ENCODE data around the gene TNIP1. TPM values are rescaled to one million over a fixed set of nuclear protein-coding genes. Genes with fewer than 3 reads are reported as not detected.

Gene TNIP1
- total and polyA plus RNA-seq, 8 donors, result 45.1 to 136 (median 104) TPM

GRCh38 chr5:151067632-151068432 is 13.0 kb downstream of the TNIP1 start:
- WGBS, 5 donors, result 66 to 86% (median 80%) methylated on average over 14 of the region's 14 CpGs
- peaks cover 65 to 100% (median 81%) of the 10 kb centered on the region in 4 donors for H3K4me1 ChIP-seq
- intact Hi-C loops (cut with DNase I; ENCODE audit: low total_unique reads), result no loop called here

GRCh38 chr5:151066920-151067319 is 13.9 kb downstream of the TNIP1 start:
- Histone ChIP-seq H3K27ac (no peak overlapping the region), H3K36me3 (peaks cover 21 to 65% (median 33%) of the 10 kb centered on the region in 4 donors), H3K4me1 (peaks cover 60 to 100% (median 77%) of the 10 kb centered on the region in 4 donors), H3K27me3 (no peaks in the 10 kb centered on the region), H3K4me3 (no peak overlapping the region), H3K9me3 (no peaks in the 10 kb centered on the region)
- DNase-seq, result no peak
- intact Hi-C loops (cut with DNase I; ENCODE audit: low total_unique reads), result no loop called here
- TF ChIP-seq EP300 (IDR thresholded peaks at IDR 0.05) (no peak), POLR2AphosphoS5 (IDR thresholded peaks at IDR 0.05) (no peak), POLR2A (IDR thresholded peaks at IDR 0.05) (no peak), CTCF (IDR thresholded peaks at IDR 0.05) (no peak)
- 76 to 83% (median 83%) methylated on average over 6 of the region's 6 CpGs for WGBS, 5 donors

More at GRCh38 chr5:151067632-151068432, 13.0 kb downstream of the TNIP1 start:
- H3K27ac ChIP-seq, result peak overlapping the region in 4 of 5 donors; percentile 41 to 64 (median 54)
- no peaks in the 10 kb centered on the region for H3K27me3 ChIP-seq
- no peaks in the 10 kb centered on the region for H3K9me3 ChIP-seq
- H3K36me3 ChIP-seq, result peaks cover 14 to 58% (median 24%) of the 10 kb centered on the region in 4 donors
- no peak overlapping the region for H3K4me3 ChIP-seq
- TF ChIP-seq EP300 (IDR thresholded peaks at IDR 0.05) (no peak), POLR2A (IDR thresholded peaks at IDR 0.05) (no peak), POLR2AphosphoS5 (IDR thresholded peaks at IDR 0.05) (no peak), CTCF (IDR thresholded peaks at IDR 0.05) (no peak)
- DNase-seq, result no peak

- Histone ChIP-seq H3K36me3 (peaks cover 32 to 68% (median 40%) of the 10 kb centered on the region in 4 donors), H3K27me3 (no peaks in the 10 kb centered on the region), H3K9me3 (no peaks in the 10 kb centered on the region), H3K27ac (peak overlapping the region in 1 of 5 donors; percentile 8), H3K4me1 (peaks cover 53 to 100% (median 79%) of the 10 kb centered on the region in 4 donors), H3K4me3 (no peak overlapping the region)
- intact Hi-C loops (cut with DNase I; ENCODE audit: low total_unique reads), result no loop called here
- no peak for TF ChIP-seq CTCF (IDR thresholded peaks at IDR 0.05)
- TF ChIP-seq EP300 (IDR thresholded peaks at IDR 0.05), result no peak
- no peak for TF ChIP-seq POLR2AphosphoS5 (IDR thresholded peaks at IDR 0.05)
- TF ChIP-seq POLR2A (IDR thresholded peaks at IDR 0.05), result no peak
- WGBS, 5 donors, result 70 to 89% (median 87%) methylated on average over 1 of the region's 1 CpG
- DNase-seq, result no peak
Measured at GRCh38 chr5:151065609-151066008, 15.2 kb downstream of the TNIP1 start.

GRCh38 chr5:151064916-151065499 is 15.8 kb downstream of the TNIP1 start:
- TF ChIP-seq POLR2AphosphoS5 (IDR thresholded peaks at IDR 0.05) (no peak), EP300 (IDR thresholded peaks at IDR 0.05) (no peak), CTCF (IDR thresholded peaks at IDR 0.05) (no peak), POLR2A (IDR thresholded peaks at IDR 0.05) (no peak)
- intact Hi-C loops (cut with DNase I; ENCODE audit: low total_unique reads), result no loop called here
- peak overlapping the region in 1 of 5 donors; percentile 79 for H3K27ac ChIP-seq

More at GRCh38 chr5:151064916-151065499, 15.8 kb downstream of the TNIP1 start:
- Histone ChIP-seq H3K9me3 (no peaks in the 10 kb centered on the region), H3K36me3 (peaks cover 36 to 73% (median 45%) of the 10 kb centered on the region in 4 donors), H3K4me1 (peaks cover 54 to 100% (median 80%) of the 10 kb centered on the region in 4 donors), H3K27me3 (no peaks in the 10 kb centered on the region), H3K4me3 (no peak overlapping the region)
- DNase-seq, result no peak
- WGBS, 5 donors, result 93 to 98% (median 97%) methylated on average over 12 of the region's 12 CpGs

All from stomach (tissue), 9 donors.